Measurements from ENCODE around the gene HOXB1. TPM values are rescaled to one million over a fixed set of nuclear protein-coding genes. Genes with fewer than 3 reads are reported as not detected.

The HOXB1 gene
- total RNA-seq, 1 donor from 2014 or later, result not detected

- CTCF ChIA-PET, result no interaction called here
- DNase-seq (peak; percentile 42), ATAC-seq (ENCODE audit: low read depth) (peak; percentile 80)
- H3K27me3 Mint-ChIP-seq, result peaks cover 41% of the 10 kb centered on the region
- H3K36me3 Mint-ChIP-seq (ENCODE audit: low read depth), result peaks cover 2% of the 10 kb centered on the region
- peak within 1 kb of the TSS; percentile 90 for H3K4me3 Mint-ChIP-seq
- no peaks in the 10 kb centered on the region for H3K9me3 Mint-ChIP-seq
- peak within 1 kb of the TSS; percentile 60 for H3K27ac Mint-ChIP-seq
- POLR2A ChIA-PET, result interaction anchor here (0.5 to 1.2 kb wide), 2 partner anchors 36 to 465 kb away, joined by 3 to 5 read pairs; no protein-coding TSS in a partner anchor
- no peak for TF ChIP-seq CTCF (IDR thresholded peaks at IDR 0.05)
- peaks cover 49% of the 10 kb centered on the region for H3K4me1 Mint-ChIP-seq
- intact Hi-C loops (cut with micrococcal nuclease), result loop anchor here (1.0 kb wide), 2 partner anchors 19 to 33 kb away; partner anchors contain the start of gene HOXB7
Measured at GRCh38 chr17:48577946-48578615, 47.3 kb upstream of the HOXB1 start, which contains the start of gene HOXB4. Gene HOXB4, minus strand, starts transcription at chr17:48578350. Its CDS starts 31 bp downstream, at chr17:48578319.

- intact Hi-C loops (cut with micrococcal nuclease), result no loop called here
- Mint-ChIP-seq H3K27me3 (peaks cover 35% of the 10 kb centered on the region), H3K36me3 (ENCODE audit: low read depth) (peaks cover 2% of the 10 kb centered on the region), H3K9me3 (no peaks in the 10 kb centered on the region), H3K4me1 (peaks cover 45% of the 10 kb centered on the region), H3K27ac (peak overlapping the region; percentile 24), H3K4me3 (peak overlapping the region; percentile 80)
- TF ChIP-seq CTCF (IDR thresholded peaks at IDR 0.05), result no peak
- CTCF ChIA-PET, result no interaction called here
- ATAC-seq (ENCODE audit: low read depth), result peak; percentile 6
- POLR2A ChIA-PET, result interaction anchor here (0.6 to 0.8 kb wide), 2 partner anchors 171 to 270 kb away, joined by 3 to 4 read pairs; no protein-coding TSS in a partner anchor
- DNase-seq, result no peak
Measured at GRCh38 chr17:48577330-48577945, 46.6 kb upstream of the HOXB1 start.

GRCh38 chr17:48576479-48577309 lies 45.9 kb upstream of the HOXB1 start:
- H3K4me1 Mint-ChIP-seq, result peaks cover 40% of the 10 kb centered on the region
- peaks cover 2% of the 10 kb centered on the region for H3K36me3 Mint-ChIP-seq (ENCODE audit: low read depth)
- intact Hi-C loops (cut with micrococcal nuclease), result no loop called here
- DNase-seq (no peak), ATAC-seq (ENCODE audit: low read depth) (no peak)
- POLR2A ChIA-PET, result interaction anchor here (0.7 to 0.8 kb wide), 2 partner anchors 32 to 172 kb away, joined by 3 read pairs; no protein-coding TSS in a partner anchor
- peak overlapping the region; percentile 80 for H3K4me3 Mint-ChIP-seq
- no peak for TF ChIP-seq CTCF (IDR thresholded peaks at IDR 0.05)
- no peaks in the 10 kb centered on the region for H3K9me3 Mint-ChIP-seq
- no peak overlapping the region for H3K27ac Mint-ChIP-seq
- peaks cover 32% of the 10 kb centered on the region for H3K27me3 Mint-ChIP-seq
- CTCF ChIA-PET, result no interaction called here

- no peak overlapping the region for H3K27ac Mint-ChIP-seq
- H3K4me3 Mint-ChIP-seq, result peak overlapping the region; percentile 47
- no peak for DNase-seq
- intact Hi-C loops (cut with micrococcal nuclease), result no loop called here
- no peaks in the 10 kb centered on the region for H3K9me3 Mint-ChIP-seq
- peaks cover 2% of the 10 kb centered on the region for H3K36me3 Mint-ChIP-seq (ENCODE audit: low read depth)
- TF ChIP-seq CTCF (IDR thresholded peaks at IDR 0.05), result no peak
- H3K27me3 Mint-ChIP-seq, result peaks cover 25% of the 10 kb centered on the region
- ATAC-seq (ENCODE audit: low read depth), result no peak
- ChIA-PET CTCF (no interaction called here), POLR2A (interaction anchor here (0.7 kb wide), 1 partner anchor 31 kb away, joined by 3 read pairs; no protein-coding TSS in a partner anchor)
- H3K4me1 Mint-ChIP-seq, result peaks cover 34% of the 10 kb centered on the region
Measured at GRCh38 chr17:48575673-48576478, 45.1 kb upstream of the HOXB1 start.

Measured in activated B cell treated with CpG ODN at 0.5 μM for 24 hours (primary cell).